ENCODE data around the gene GNPTG.

DNA sequence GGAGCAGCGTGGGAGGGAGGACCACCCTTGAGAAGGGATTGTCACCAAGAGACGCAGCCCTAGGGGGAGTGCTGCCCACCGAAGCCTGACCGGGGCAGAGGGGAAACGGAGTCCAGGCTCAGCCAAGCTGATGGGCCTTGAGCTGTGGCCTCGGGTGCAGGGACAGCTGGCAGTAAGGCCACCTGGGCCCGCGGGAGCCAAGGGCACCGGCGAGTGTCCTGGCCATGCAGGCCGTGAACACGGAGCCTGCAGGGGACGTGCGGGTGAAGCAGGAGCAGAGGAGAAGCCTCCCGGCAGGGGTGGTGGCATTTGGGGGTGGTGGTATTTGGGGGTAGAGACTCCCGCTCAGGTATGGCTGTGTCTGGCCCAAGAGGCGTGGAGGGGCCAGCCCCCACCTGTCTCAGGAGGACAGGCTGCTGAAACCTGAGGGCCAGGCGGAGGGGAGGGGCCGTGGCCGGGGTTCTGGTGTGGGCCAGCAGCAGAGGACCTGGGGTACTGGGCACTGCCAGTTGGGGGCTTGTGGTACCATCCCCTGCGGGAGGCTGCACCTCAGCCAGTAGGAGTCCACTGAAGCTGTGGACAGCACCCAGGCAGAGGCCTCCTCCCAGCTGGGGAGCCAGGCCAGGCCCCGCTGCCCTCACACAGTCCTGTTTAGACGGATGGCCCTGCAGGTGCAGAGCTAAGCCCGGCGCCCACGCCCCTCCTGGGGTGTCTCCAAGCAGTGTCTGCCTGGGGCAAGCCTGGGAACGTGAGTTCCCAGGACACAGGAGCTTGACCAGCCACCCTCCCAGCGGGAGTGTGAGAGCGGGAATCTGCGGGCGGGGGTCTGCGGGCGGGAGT, 4.5 kb downstream of the GNPTG start:
- TF ChIP-seq CTCF (IDR thresholded peaks at IDR 0.05) (no peak), EZH2 (IDR thresholded peaks at IDR 0.05) (no peak)
